Upper lobe of right lung (tissue), 1 donor: Measurements from ENCODE around the gene IL7R. TPM values are rescaled to one million over a fixed set of nuclear protein-coding genes. Genes with fewer than 3 reads are reported as not detected.

ENCODE experiments used
- ATAC-seq: fragments of 200-7000 bp; cut with Tn5 transposase; one replicate; pipeline ENCODE4 v1.9.1; 2020; ENCODE audit warnings: mild to moderate bottlenecking, moderate library complexity
- DNase-seq: peaks from one replicate; pipeline ENCODE4 v3.0.0-alpha.2; 2020
- H3K27ac ChIP-seq: fragments of 200-600 bp; one replicate; pipeline ENCODE4 v1.8.0; 2022
- H3K27me3 ChIP-seq: fragments of 200-600 bp; one replicate; pipeline ENCODE4 v1.8.0; 2022; ENCODE audit warnings: mild to moderate bottlenecking
- H3K36me3 ChIP-seq: fragments of 200-600 bp; one replicate; pipeline ENCODE4 v1.8.0; 2022
- H3K4me1 ChIP-seq: fragments of 200-600 bp; one replicate; pipeline ENCODE4 v1.8.0; 2022
- H3K4me3 ChIP-seq: fragments of 200-600 bp; one replicate; pipeline ENCODE4 v1.8.0; 2022; ENCODE audit warnings: mild to moderate bottlenecking
- H3K9me3 ChIP-seq: fragments of 200-600 bp; one replicate; pipeline ENCODE4 v1.8.0; 2022
- intact Hi-C: fragments of 100-400 bp; cut with DNase I; formaldehyde crosslinking; loops from one replicate; pipeline ENCODE4 v1.11.0; 2022
- total RNA-seq: library from RNA; stranded (reverse); fragmentation: NEBNext Ultra II Directional; extraction: Animal tissue kit (Norgen Biotek cat#: 25700); gene quantifications from one replicate; pipeline ENCODE4 v1.2.1, GENCODE V29; 2021
- TF ChIP-seq, protein P1 (sequence below): fragments of 200-600 bp; IDR thresholded peaks from one replicate; pipeline ENCODE4 v1.8.0; 2022; ENCODE audit warnings: antibody characterized with exemption
- donor health status: DM: no; HTN: yes; CAD: no; lungs with severe emphysema.

Gene IL7R
- total RNA-seq, 1 donor from 2014 or later, result 226 TPM

DNA sequence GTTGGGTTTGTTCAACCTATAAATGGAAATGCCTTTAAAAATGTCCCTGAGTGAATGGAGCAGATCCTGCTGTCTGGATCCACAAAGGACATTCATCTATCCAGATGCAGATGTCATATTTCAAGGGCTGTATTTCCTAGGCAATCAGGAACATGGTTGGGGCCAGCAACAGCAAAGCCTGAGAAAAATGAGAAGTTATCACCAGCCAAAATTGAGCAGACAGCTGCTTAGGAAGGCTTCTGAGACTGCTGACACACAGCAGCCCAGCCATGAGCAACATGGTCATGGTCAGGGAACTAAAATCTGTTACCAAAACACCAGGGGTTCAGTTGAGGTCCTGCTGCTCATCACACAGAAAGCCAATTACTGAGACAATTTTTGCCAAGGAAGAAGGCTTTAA lies 9.2 kb upstream of the IL7R start:
- Histone ChIP-seq H3K27me3 (no peaks in the 10 kb centered on the region), H3K4me3 (no peak overlapping the region), H3K4me1 (no peaks in the 10 kb centered on the region), H3K27ac (no peak overlapping the region), H3K36me3 (no peaks in the 10 kb centered on the region), H3K9me3 (no peaks in the 10 kb centered on the region)
- TF ChIP-seq, protein P1, sequence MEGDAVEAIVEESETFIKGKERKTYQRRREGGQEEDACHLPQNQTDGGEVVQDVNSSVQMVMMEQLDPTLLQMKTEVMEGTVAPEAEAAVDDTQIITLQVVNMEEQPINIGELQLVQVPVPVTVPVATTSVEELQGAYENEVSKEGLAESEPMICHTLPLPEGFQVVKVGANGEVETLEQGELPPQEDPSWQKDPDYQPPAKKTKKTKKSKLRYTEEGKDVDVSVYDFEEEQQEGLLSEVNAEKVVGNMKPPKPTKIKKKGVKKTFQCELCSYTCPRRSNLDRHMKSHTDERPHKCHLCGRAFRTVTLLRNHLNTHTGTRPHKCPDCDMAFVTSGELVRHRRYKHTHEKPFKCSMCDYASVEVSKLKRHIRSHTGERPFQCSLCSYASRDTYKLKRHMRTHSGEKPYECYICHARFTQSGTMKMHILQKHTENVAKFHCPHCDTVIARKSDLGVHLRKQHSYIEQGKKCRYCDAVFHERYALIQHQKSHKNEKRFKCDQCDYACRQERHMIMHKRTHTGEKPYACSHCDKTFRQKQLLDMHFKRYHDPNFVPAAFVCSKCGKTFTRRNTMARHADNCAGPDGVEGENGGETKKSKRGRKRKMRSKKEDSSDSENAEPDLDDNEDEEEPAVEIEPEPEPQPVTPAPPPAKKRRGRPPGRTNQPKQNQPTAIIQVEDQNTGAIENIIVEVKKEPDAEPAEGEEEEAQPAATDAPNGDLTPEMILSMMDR, result no peak
- DNase-seq (no peak), ATAC-seq (no peak)
- intact Hi-C loops, result no loop called here

DNA sequence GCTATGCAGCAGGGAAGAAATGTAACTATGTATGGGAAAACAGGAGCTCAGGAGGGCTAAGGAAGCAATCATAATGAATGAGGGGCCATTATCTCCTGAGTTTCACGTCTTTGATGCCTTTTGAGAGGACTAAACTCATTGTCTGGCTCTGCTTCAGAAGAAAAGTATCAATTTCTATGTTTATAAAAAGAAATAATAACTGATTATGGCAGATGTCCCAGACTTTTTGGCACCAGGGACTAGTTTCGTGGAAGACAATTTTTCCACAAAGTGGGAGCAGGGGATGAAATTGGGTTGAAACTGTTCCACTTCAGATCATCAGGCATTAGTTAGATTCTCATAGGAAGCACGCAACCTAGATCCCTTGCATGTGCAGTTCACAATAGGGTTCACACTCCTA lies 8.7 kb upstream of the IL7R start:
- intact Hi-C loops, result no loop called here

DNA sequence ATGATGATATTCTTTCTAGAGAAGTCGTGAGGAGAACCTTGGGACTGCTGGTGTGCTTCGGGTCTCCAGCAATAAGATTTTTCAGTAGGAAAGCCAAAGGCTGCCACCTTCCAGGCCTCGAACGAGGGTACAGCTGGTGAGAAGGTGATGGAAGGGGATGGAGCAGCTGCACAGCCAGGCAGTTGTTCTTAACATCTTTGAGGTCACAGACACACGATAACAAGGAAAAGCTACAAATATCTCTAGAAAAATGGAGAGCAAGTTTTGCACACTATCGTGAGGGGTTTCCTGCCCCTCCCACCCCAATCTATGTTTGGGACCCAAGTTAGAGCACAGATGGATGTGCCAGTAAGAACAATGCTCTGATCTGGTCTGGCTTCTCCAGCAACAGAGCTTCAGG lies 6.8 kb upstream of the IL7R start:
- no peak overlapping the region for H3K4me3 ChIP-seq
- TF ChIP-seq, protein P1, result no peak
- no peaks in the 10 kb centered on the region for H3K36me3 ChIP-seq
- no peaks in the 10 kb centered on the region for H3K9me3 ChIP-seq
- DNase-seq (no peak), ATAC-seq (no peak)
- H3K27me3 ChIP-seq, result no peaks in the 10 kb centered on the region
- intact Hi-C loops, result no loop called here
- no peak overlapping the region for H3K27ac ChIP-seq
- H3K4me1 ChIP-seq, result peaks cover 3% of the 10 kb centered on the region

More for the DNA sequence above, 8.7 kb upstream of the IL7R start:
- H3K36me3 ChIP-seq, result no peaks in the 10 kb centered on the region
- H3K9me3 ChIP-seq, result no peaks in the 10 kb centered on the region
- ATAC-seq (no peak), DNase-seq (no peak)
- peaks cover 3% of the 10 kb centered on the region for H3K4me1 ChIP-seq
- H3K27ac ChIP-seq, result no peak overlapping the region
- no peak overlapping the region for H3K4me3 ChIP-seq
- no peaks in the 10 kb centered on the region for H3K27me3 ChIP-seq
- TF ChIP-seq, protein P1, result no peak

DNA sequence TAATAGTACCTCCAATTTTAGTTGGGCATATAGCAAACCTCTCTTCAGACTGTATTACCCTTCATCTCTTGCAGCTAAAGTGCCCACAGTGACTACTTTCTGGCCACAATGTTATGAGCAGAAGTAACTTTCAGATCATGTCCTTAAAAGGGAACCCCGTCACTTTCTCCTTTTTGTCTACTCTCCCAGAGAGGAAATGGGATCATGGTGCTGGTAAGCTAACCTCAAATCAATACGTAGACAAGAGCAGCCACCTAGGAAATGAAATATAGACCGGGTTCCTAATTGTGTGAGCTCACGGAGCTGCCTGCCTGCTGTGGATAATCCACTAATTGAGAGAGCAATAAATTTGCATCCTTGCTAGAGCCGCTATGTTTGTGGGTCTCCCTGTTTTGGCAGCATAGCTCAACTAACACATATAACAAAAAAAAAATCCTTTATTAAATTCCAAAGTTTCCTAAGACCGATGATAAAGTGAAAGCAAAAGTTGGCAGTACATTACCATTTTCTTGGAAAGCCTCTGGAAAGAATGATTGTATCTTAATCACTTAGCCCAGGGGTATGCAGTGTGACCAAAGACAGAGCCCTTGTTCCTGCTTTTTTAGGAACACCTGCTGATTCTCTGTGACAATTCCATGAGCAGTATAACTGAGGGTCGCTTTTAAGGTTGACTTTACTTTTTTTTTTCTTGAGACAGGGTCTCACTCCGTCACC lies 5.6 kb upstream of the IL7R start:
- peak overlapping the region; percentile 32 for H3K27ac ChIP-seq
- H3K27me3 ChIP-seq, result no peaks in the 10 kb centered on the region
- no peaks in the 10 kb centered on the region for H3K9me3 ChIP-seq
- H3K4me1 ChIP-seq, result peaks cover 3% of the 10 kb centered on the region
- no peak for ATAC-seq
- DNase-seq, result no peak
- intact Hi-C loops, result no loop called here
- H3K36me3 ChIP-seq, result no peaks in the 10 kb centered on the region
- peak overlapping the region; percentile 23 for H3K4me3 ChIP-seq
- TF ChIP-seq, protein P1, result no peak

DNA sequence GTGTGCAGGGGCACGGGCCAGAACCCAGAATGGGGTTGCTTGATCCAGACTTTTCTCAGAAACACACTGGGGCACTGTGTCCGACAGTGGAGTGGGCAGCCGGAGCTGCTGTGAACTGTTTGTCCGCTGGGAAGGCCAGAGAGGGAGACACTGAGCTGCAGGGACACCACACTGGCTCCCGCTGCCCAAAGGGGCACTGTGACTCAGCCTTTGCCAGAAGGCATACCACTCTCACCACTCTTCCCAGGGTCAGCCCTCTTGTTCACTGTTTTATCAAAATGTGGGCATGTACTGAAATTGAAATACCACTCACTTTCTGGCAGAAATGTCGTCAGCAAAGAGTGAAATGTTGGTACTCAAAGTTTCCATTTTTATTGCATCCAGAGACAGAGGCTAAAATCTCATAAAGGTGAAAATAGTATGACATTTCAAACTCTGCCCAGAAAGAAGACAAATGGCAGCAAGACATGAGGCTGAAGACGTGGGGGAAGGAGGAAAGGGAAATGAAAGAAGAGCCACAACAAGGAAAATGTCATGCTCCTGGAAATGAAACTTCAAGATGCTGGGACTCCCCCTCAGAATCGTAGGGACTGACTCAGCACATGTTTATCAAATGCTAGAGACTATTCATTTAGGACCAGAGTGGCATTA lies 4.5 kb upstream of the IL7R start:
- Histone ChIP-seq H3K27ac (no peak overlapping the region), H3K36me3 (no peaks in the 10 kb centered on the region), H3K4me1 (peaks cover 3% of the 10 kb centered on the region), H3K27me3 (no peaks in the 10 kb centered on the region), H3K9me3 (no peaks in the 10 kb centered on the region), H3K4me3 (no peak overlapping the region)
- peak; percentile 42 for ATAC-seq
- intact Hi-C loops, result no loop called here
- DNase-seq, result no peak
- TF ChIP-seq, protein P1, result no peak
